Kasumi-1 (cell line): ENCODE data around the gene FARS2.
"Not testable (repeated sequence)": the region's sequence is repeated elsewhere in the genome, so short reads cannot be mapped to it uniquely, and the experiment has no call there.

Experiments
- DNase-seq, 2 experiments: peaks; one replicate each; lab custom pipeline; 2025; lab: John Stamatoyannopoulos, UW

The FARS2 gene

GRCh38 chr6:5666695-5667094, 405.4 kb downstream of the FARS2 start:
- no peak for DNase-seq

GRCh38 chr6:5667737-5668136, 406.4 kb downstream of the FARS2 start:
- DNase-seq = no peak

GRCh38 chr6:5670381-5670780, 409.1 kb downstream of the FARS2 start:
- DNase-seq = no peak

GRCh38 chr6:5670811-5671561, 409.7 kb downstream of the FARS2 start:
- DNase-seq = peak; percentile 92 to 95

GRCh38 chr6:5671601-5672559, 410.6 kb downstream of the FARS2 start:
- DNase-seq = no peak

GRCh38 chr6:5672581-5673011, 411.3 kb downstream of the FARS2 start:
- DNase-seq = no peak

GRCh38 chr6:5673019-5673790, 411.9 kb downstream of the FARS2 start:
- no peak for DNase-seq

- DNase-seq = no peak
Measured at GRCh38 chr6:5674141-5674540, 412.8 kb downstream of the FARS2 start.

- DNase-seq = no peak
Measured at GRCh38 chr6:5674721-5675120, 413.4 kb downstream of the FARS2 start.

- no peak for DNase-seq
Measured at GRCh38 chr6:5676701-5677100, 415.4 kb downstream of the FARS2 start.

GRCh38 chr6:5677219-5678000, 416.1 kb downstream of the FARS2 start:
- DNase-seq = no peak

GRCh38 chr6:5679270-5679669, 418.0 kb downstream of the FARS2 start:
- DNase-seq = no peak

GRCh38 chr6:5679691-5680090, 418.4 kb downstream of the FARS2 start:
- no peak for DNase-seq

GRCh38 chr6:5680095-5680494, 418.8 kb downstream of the FARS2 start:
- no peak for DNase-seq

GRCh38 chr6:5681480-5681879, 420.2 kb downstream of the FARS2 start:
- DNase-seq = no peak

- DNase-seq = no peak
Measured at GRCh38 chr6:5682530-5682929, 421.2 kb downstream of the FARS2 start.

GRCh38 chr6:5683747-5684146, 422.4 kb downstream of the FARS2 start:
- not testable (repeated sequence) for DNase-seq

- no peak for DNase-seq
Measured at GRCh38 chr6:5684320-5685053, 423.2 kb downstream of the FARS2 start.

- DNase-seq = no peak
Measured at GRCh38 chr6:5693225-5694145, 432.2 kb downstream of the FARS2 start.
